HUES6 (cell line): Measurements from ENCODE around the gene SYMPK.
A peak's percentile ranks its signal among the peaks of the same experiment; 100 is the strongest.

ENCODE experiments used
- H3K27ac ChIP-seq: 2 replicates; pipeline ENCODE4 v1.7.0; 2013; ENCODE audit warnings: low read depth, mild to moderate bottlenecking, low read length, inconsistent platforms
- H3K27me3 ChIP-seq: 2 replicates; pipeline ENCODE4 v1.6.1; 2013; ENCODE audit warnings: low read length; ENCODE audit not compliant: control insufficient read depth, insufficient read depth
- H3K36me3 ChIP-seq: 2 replicates; pipeline ENCODE4 v1.6.1; 2013; ENCODE audit warnings: low read length; ENCODE audit not compliant: control insufficient read depth, insufficient read depth
- H3K4me1 ChIP-seq: 2 replicates; pipeline ENCODE4 v1.6.1; 2013; ENCODE audit warnings: low read length; ENCODE audit not compliant: control insufficient read depth, insufficient read depth
- H3K4me3 ChIP-seq: 2 replicates; pipeline ENCODE4 v1.5.1; 2013; ENCODE audit warnings: low read depth, low read length
- H3K9ac ChIP-seq: one replicate; pipeline ENCODE4 v1.6.1; 2013; ENCODE audit warnings: mild to moderate bottlenecking, low read length
- H3K9me3 ChIP-seq: 2 replicates; pipeline ENCODE4 v1.6.1; 2013; ENCODE audit warnings: low read depth, low read length; ENCODE audit not compliant: control insufficient read depth, insufficient read depth

Gene SYMPK

DNA sequence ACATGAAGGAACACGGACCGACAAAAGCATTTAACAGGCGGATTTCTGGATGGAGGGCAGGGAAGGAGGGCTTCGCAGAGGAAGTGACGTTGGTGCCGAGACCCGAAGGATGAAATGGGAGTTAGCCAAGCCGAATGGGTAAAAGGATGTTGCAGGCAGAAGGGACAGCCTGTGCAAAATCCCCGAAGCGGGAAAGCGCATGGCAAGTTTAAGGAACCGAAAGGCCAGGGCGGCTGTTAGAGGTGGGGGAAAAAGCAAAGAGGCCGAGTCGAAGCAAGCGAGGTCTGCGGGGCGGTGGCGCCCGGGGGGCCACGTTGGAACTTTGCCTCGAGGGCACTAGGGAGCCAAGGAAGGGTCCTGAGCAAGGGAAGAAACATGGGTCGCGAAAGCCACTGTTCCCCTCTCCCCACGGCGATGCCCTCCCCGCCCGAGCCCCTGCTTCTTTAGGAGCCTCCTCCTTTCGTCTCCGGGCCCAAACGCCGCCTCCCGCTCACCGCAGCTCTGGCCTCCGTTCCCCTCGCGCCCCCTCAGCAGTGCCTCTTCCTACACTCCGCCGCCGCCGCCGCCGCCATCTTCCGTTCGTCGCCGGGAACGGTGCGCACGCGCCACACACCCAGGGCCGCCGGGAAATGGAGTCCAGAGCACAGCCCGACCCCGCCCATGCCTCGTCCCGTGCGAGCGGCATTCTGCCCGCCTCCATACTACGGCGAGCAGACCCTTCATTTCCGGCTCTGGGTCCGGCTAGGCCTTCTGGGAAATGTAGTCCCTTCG, at the start of gene SYMPK:
SYMPK (minus strand) TSS at position 584 of the 771 bp plus-strand sequence. CDS start 8,652 bp downstream, outside the sequence.
- peak within 1 kb of the TSS; percentile 88 for H3K4me3 ChIP-seq

DNA sequence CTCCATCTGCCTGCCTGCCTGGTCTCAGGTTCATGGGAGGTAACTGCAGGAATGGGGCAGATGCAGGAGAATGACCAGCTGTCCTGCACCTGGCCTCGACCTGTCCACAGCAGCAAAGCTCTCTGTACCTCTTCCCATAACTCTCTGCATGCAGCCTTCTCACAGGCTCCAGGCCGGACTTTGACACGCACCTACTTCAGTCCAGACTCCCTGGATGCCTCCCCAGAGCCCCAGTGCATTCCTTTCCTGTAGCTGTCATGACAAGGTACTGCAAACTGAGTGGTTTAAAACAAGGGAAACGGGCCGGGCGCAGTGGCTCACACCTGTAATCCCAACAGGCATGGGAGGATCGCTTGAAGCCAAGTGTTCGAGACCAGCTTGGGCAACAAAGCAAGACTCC, 48.3 kb upstream of the SYMPK start:
- Histone ChIP-seq H3K27ac (no peak overlapping the region), H3K4me3 (no peak overlapping the region), H3K4me1 (no peaks in the 10 kb centered on the region), H3K9me3 (no peaks in the 10 kb centered on the region), H3K27me3 (no peaks in the 10 kb centered on the region), H3K9ac (no peak overlapping the region), H3K36me3 (no peaks in the 10 kb centered on the region)

More for the DNA sequence above, at the start of gene SYMPK:
- H3K4me1 ChIP-seq = peaks cover 18% of the 10 kb centered on the region; the same call in 1 of the 2 replicates
- H3K27me3 ChIP-seq = peaks cover 5% of the 10 kb centered on the region; the same call in 1 of the 2 replicates
- peak within 1 kb of the TSS; percentile 90 for H3K9ac ChIP-seq
- peaks cover 22% of the 10 kb centered on the region for H3K36me3 ChIP-seq
- H3K9me3 ChIP-seq = no peaks in the 10 kb centered on the region
- peak within 1 kb of the TSS; percentile 40; the same call in 1 of the 2 replicates for H3K27ac ChIP-seq

DNA sequence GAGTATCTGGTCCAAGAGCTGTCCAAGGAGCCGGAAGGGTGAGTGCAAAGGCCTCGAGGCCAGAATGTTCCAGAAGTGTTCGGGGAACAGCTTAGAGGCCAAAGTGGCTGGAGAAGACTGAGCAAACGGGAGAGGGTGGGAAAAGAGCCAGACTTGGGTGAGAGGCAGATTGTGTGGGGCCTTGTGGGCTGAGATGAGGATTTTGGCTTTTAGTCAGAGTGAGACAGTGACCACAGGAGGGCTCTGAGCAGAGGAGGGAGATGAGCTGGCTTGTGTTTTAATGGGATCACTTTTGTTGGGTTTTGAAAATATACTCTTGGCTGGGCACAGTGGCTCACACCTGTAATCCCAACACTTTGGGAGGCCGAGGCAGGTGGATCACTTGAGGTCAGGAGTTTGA, 46.0 kb upstream of the SYMPK start:
- H3K27ac ChIP-seq = no peak overlapping the region
- no peak overlapping the region for H3K9ac ChIP-seq

DNA sequence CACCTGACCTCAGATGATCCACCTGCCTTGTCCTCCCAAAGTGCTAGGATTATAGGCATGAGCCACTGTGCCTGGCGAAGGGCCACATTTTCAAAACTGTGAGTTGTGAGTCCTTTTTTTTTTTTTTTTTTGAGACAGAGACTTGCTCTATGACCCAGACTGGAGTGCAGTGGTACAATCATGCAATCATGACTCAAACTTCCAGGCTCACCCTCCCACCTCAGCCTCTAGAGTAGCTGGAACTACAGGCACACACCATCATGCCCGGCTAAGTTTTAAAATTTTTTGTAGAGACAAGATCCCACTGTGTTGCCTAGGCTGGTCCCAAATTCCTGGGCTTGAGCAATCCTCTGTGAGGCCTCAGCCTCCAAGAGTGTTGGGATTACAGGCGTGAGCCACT, 43.3 kb upstream of the SYMPK start:
- H3K27ac ChIP-seq = no peak overlapping the region
- H3K4me3 ChIP-seq = no peak overlapping the region
- H3K27me3 ChIP-seq = peaks cover 9% of the 10 kb centered on the region
- no peaks in the 10 kb centered on the region for H3K9me3 ChIP-seq
- H3K9ac ChIP-seq = no peak overlapping the region
- no peaks in the 10 kb centered on the region for H3K36me3 ChIP-seq
- H3K4me1 ChIP-seq = no peaks in the 10 kb centered on the region

More for the DNA sequence above, 46.0 kb upstream of the SYMPK start:
- no peaks in the 10 kb centered on the region for H3K4me1 ChIP-seq
- H3K4me3 ChIP-seq = no peak overlapping the region
- no peaks in the 10 kb centered on the region for H3K27me3 ChIP-seq
- no peaks in the 10 kb centered on the region for H3K36me3 ChIP-seq
- no peaks in the 10 kb centered on the region for H3K9me3 ChIP-seq

DNA sequence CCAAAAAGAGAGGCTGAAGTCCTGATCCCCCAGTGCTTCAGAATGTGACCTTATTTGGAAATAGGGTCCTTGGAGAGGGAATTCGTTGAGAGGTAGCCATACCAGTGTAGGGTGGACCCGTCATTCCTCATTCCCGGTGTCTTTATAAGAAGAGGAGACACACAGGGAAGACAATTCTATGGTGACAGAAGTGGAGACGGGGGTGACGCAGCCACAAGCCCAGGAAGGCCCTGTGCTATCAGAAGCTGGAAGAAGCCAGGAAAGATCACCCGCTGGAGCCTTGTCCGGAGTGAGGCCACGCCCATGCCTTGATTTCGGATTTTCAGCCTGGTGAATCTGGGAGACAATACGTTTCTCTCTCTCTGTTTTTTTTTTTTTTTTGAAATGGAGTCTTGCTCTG, 42.1 kb upstream of the SYMPK start:
- no peaks in the 10 kb centered on the region for H3K36me3 ChIP-seq
- no peaks in the 10 kb centered on the region for H3K9me3 ChIP-seq
- no peak overlapping the region for H3K9ac ChIP-seq
- no peaks in the 10 kb centered on the region for H3K4me1 ChIP-seq
- H3K4me3 ChIP-seq = no peak overlapping the region
- no peak overlapping the region for H3K27ac ChIP-seq
- H3K27me3 ChIP-seq = peaks cover 18% of the 10 kb centered on the region

DNA sequence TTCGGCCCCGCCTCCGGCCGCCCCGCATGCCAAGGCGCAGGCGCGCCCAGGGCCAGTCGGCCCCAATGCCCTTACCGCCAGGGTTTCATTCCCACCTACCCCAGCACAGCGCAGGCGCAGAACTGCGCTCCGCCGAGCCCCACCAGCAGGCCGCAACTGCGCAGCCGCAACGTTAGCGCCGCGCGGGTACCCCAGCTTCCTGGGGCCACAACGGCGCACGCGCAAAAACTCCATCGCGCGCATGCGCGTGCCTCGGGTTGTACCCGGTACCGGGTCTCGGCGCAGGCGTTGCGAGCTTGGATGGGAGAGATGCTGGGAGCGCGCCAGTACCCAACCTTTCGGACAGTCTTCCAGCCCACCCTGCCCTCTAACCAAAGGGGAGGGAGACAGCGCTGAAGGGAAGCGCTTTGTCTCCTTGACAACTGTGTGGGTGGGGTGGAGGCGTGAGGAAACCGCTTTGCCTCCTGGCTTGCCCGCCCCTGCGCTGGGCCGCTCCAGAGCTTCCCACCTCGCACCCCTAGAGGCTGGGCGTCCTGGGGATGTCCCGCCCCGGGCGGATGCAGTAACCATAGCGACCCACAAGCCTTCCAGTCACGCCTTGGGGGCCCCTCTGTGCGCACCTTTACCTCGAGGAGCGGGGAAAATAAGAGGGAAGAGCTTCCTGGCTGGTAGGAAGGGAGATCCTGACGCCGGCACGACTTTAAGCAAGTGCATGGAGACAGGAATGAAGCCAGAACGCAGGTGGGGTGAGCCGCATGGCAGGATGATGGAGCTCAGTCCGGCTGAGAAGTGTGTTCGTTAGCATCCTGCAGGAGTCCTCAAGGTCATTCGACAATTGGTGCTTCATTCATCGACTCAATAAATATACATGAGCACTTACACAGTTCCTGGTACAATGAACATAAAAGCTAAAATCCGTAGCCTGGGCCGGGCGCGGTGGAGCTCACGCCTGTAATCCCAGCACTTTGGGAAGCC, 40.0 kb upstream of the SYMPK start:
- Histone ChIP-seq H3K9ac (peak overlapping the region; percentile 29), H3K4me1 (no peaks in the 10 kb centered on the region), H3K9me3 (no peaks in the 10 kb centered on the region), H3K36me3 (peaks cover 10% of the 10 kb centered on the region; the same call in 1 of the 2 replicates), H3K27me3 (peaks cover 18% of the 10 kb centered on the region), H3K27ac (no peak overlapping the region), H3K4me3 (peak overlapping the region; percentile 81)

DNA sequence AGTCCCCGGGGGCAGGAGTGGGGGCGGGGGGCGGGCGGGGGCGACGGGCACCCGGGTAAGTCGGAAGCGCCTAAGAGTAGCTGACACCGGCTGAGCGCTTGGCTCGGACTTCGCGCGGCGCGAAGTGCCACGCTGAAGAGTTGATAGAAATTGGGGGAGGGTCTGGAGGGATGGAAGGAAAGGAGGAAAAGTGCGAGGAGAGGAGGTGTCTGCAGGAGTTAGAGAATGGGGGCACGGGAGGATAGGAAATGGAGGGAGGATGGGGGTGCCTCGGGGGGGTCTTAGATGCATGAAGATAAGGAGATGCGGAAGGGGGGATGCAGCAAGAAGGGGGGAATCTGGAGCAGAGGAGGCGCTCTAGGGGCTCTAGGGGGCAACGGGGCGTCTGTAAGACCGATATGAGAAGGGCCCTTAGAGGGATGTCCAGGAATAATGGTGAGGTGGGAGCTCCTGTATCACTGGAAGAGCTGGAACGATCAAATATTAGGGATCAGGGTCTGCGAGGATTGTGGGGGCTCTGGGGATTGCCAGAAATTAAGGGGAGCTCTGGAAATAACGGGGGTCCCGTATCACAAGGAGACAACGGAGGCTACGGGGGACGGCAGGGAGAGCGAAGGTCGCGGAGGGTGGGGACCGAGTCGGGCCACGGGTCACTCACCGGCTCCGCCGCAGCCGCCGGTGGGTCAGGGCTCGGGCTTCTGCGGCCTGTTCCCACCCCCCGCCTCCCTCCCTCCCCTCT, 39.1 kb upstream of the SYMPK start, which contains the start of gene MYPOP:
MYPOP (minus strand) TSS at position 702 of the 739 bp plus-strand sequence. CDS start 840 bp downstream, outside the sequence.
- Histone ChIP-seq H3K9ac (peak within 1 kb of the TSS; percentile 72), H3K4me3 (peak within 1 kb of the TSS; percentile 93), H3K9me3 (no peaks in the 10 kb centered on the region), H3K27me3 (peaks cover 18% of the 10 kb centered on the region), H3K4me1 (no peaks in the 10 kb centered on the region), H3K27ac (no peak within 1 kb of the TSS), H3K36me3 (peaks cover 12% of the 10 kb centered on the region; the same call in 1 of the 2 replicates)

DNA sequence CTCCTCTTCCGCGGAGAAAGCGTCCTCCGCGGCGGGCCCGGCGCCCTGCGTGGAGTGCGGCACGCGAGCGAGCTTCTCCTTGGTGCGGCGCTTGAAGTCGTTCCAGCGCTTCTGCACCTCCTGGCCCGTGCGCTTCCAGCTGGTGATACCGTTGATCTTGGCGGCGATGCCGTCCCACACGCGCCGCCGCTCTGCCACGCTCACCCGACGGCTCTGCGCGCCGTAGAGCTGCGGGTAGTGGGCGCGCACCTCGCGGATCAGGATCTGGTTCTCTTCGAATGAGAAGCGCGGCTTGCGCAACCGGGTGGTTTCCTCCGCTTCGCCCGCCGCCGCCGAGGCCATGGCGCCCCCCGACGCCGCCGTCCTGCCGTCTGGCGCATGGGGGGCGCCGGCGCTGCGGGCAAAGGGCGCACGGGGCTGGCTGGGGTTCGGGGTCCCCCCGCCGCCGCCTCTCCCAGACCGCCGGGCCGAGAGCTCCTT, 38.5 kb upstream of the SYMPK start:
- Histone ChIP-seq H3K4me1 (no peaks in the 10 kb centered on the region), H3K36me3 (peaks cover 12% of the 10 kb centered on the region; the same call in 1 of the 2 replicates), H3K27me3 (peaks cover 18% of the 10 kb centered on the region), H3K9me3 (no peaks in the 10 kb centered on the region), H3K9ac (peak overlapping the region; percentile 43), H3K27ac (no peak overlapping the region), H3K4me3 (peak overlapping the region; percentile 93)

DNA sequence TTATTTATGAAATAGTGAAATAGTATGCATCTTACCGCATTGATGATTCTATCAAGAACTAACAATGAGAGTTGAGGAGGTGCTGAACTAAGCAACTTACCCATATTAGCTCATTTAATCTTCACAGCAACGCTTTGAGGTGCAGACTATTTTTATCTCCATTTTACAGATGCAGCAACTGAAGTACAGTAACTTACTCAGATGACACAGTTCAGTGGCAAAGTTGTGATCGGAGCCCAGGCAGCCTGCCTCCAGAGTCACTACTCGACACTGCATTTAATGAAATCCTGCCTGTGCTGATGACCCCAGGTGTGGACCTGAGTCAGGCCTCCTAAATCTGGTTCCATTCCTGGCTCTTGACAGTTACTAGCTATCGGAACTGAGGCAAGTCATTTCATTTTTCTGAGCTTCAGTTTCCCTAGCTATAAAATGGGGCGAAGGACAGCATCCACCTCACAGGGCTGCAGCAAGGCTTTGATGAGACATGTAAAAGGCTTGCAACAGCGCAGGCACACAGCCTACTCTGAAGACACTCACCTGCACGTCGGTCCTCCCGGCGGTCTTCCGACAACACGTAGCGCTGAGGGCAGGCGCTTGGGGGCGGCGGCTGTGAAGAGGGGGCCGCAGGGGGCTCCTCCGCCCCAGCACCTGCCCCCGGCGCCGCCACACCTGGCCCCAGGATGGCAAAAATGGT, 37.9 kb upstream of the SYMPK start:
- Histone ChIP-seq H3K4me1 (no peaks in the 10 kb centered on the region), H3K9me3 (no peaks in the 10 kb centered on the region), H3K4me3 (peak overlapping the region; percentile 93), H3K27me3 (peaks cover 18% of the 10 kb centered on the region), H3K9ac (no peak overlapping the region), H3K36me3 (peaks cover 12% of the 10 kb centered on the region; the same call in 1 of the 2 replicates), H3K27ac (no peak overlapping the region)
